ENCODE results near the gene NMNAT3.

DNA sequence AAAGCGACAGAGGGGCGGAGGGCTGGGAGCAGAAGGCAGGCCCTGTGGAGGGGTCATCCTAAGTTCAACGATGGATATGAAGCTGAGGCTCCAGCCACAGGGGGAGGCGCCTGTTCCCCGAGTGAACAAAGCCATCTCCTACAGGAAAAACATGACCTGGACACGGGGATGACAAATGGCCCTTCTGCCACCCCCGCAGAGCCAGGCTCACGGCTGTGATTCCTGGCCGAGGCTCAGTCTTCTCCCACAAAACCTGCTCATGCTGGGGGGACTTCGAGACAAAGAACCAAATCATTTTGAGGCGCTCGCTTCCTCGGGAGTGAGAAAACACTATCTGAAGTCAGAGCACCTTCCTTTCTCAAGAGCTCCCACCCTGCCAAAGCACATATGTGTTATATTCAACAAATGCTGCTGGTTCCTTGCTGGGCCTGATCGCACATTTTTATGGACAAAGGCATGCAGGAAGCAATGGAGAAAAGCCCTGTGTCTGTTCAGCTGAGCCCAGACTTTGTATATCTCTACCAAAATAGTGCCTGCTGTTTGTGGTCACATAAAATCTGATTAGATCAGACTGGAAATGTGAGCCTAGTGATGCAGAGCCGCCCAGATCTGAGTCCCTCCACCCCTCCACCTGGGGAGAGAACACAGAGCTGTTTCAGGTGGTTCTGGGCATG is 143.9 kb downstream of the NMNAT3 start:
- TF ChIP-seq, protein P1, sequence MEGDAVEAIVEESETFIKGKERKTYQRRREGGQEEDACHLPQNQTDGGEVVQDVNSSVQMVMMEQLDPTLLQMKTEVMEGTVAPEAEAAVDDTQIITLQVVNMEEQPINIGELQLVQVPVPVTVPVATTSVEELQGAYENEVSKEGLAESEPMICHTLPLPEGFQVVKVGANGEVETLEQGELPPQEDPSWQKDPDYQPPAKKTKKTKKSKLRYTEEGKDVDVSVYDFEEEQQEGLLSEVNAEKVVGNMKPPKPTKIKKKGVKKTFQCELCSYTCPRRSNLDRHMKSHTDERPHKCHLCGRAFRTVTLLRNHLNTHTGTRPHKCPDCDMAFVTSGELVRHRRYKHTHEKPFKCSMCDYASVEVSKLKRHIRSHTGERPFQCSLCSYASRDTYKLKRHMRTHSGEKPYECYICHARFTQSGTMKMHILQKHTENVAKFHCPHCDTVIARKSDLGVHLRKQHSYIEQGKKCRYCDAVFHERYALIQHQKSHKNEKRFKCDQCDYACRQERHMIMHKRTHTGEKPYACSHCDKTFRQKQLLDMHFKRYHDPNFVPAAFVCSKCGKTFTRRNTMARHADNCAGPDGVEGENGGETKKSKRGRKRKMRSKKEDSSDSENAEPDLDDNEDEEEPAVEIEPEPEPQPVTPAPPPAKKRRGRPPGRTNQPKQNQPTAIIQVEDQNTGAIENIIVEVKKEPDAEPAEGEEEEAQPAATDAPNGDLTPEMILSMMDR (IDR thresholded peaks at IDR 0.05; ENCODE audit: low read depth, low read length, poor library complexity, severe bottlenecking): no peak
- no peak for TF ChIP-seq EZH2phosphoT487 (IDR thresholded peaks at IDR 0.05; ENCODE audit: borderline replicate concordance, low read length)
